ENCODE results near the gene SLC39A5. TPM values are rescaled to one million over a fixed set of nuclear protein-coding genes. Genes with fewer than 3 reads are reported as not detected.
A peak's percentile ranks its signal among the peaks of the same experiment; 100 is the strongest.
"Not testable (repeated sequence)": the region's sequence is repeated elsewhere in the genome, so short reads cannot be mapped to it uniquely, and the experiment has no call there.

SLC39A5 gene
- total RNA-seq, 1 experiment from 2014 or later: 0.87 TPM

- H3F3A ChIP-seq (ENCODE audit: insufficient read depth, low read depth): peaks cover 32% of the 10 kb centered on the region; the same call in 1 of the 2 replicates
- H3K4me3 ChIP-seq: no peak overlapping the region
- no peak overlapping the region for H3K4me2 ChIP-seq
- ChIA-PET CTCF (interaction anchor here (0.5 to 0.6 kb wide), 3 partner anchors 33 to 297 kb away, joined by 3 to 17 read pairs (median 5); no protein-coding TSS in a partner anchor), POLR2A (ENCODE audit: unreplicated experiment) (interaction anchor here (0.6 kb wide), 1 partner anchor 224 kb away, joined by 6 read pairs; no protein-coding TSS in a partner anchor)
- H4K20me1 ChIP-seq (ENCODE audit: insufficient read depth): no peaks in the 10 kb centered on the region
- intact Hi-C loops (cut with micrococcal nuclease; ENCODE audit: unreplicated experiment): no loop called here
- TF ChIP-seq CTCF (conservative IDR thresholded peaks at IDR 0.05): peak; percentile 39; the same call in 1 of the 2 replicates
- TF ChIP-seq EZH2 (IDR thresholded peaks at IDR 0.05; ENCODE audit: low read depth): no peak
- no peak overlapping the region for H3K27ac ChIP-seq
- no peaks in the 10 kb centered on the region for H3K27me3 ChIP-seq (ENCODE audit: insufficient read depth, low read depth)
- no TSS peak for BruUV-seq (replicated peaks)
- no peaks in the 10 kb centered on the region for H3K9me2 ChIP-seq (ENCODE audit: insufficient read depth)
- peaks cover 14% of the 10 kb centered on the region for H3K36me3 ChIP-seq (ENCODE audit: low read depth)
- H3K9me3 ChIP-seq (ENCODE audit: insufficient read depth, low read depth): no peaks in the 10 kb centered on the region
- H3K4me1 ChIP-seq (replicated peaks; ENCODE audit: insufficient read depth): peaks cover 4% of the 10 kb centered on the region; the same call in 1 of the 2 replicates
- H2AFZ ChIP-seq: no peak overlapping the region
- no peaks in the 10 kb centered on the region for H3K79me2 ChIP-seq (ENCODE audit: low read depth)
- DNase-seq: no peak
Observed at GRCh38 chr12:56271031-56271430, 41.2 kb downstream of the SLC39A5 start.

- peaks cover 29% of the 10 kb centered on the region; the same call in 1 of the 2 replicates for H3F3A ChIP-seq (ENCODE audit: insufficient read depth, low read depth)
- H3K27ac ChIP-seq; H3K4me3 ChIP-seq; H3K9me3 ChIP-seq (ENCODE audit: insufficient read depth, low read depth); H3K79me2 ChIP-seq (ENCODE audit: low read depth); H4K20me1 ChIP-seq (ENCODE audit: insufficient read depth); H3K4me2 ChIP-seq; H3K4me1 ChIP-seq (replicated peaks; ENCODE audit: insufficient read depth); POLR2A ChIA-PET (ENCODE audit: unreplicated experiment); intact Hi-C loops (cut with micrococcal nuclease; ENCODE audit: unreplicated experiment); H2AFZ ChIP-seq; H3K9me2 ChIP-seq (ENCODE audit: insufficient read depth); H3K27me3 ChIP-seq (ENCODE audit: insufficient read depth, low read depth); DNase-seq: not testable (repeated sequence)
- CTCF ChIA-PET: interaction anchor here (0.5 kb wide), 1 partner anchor 20 kb away, joined by 6 read pairs; no protein-coding TSS in a partner anchor
- peaks cover 14% of the 10 kb centered on the region for H3K36me3 ChIP-seq (ENCODE audit: low read depth)
- TSS peak; percentile 41 for BruUV-seq (replicated peaks)
Observed at GRCh38 chr12:56272468-56272867, 42.6 kb downstream of the SLC39A5 start.

- H3K27me3 ChIP-seq (ENCODE audit: insufficient read depth, low read depth): no peaks in the 10 kb centered on the region
- H3K9me2 ChIP-seq (ENCODE audit: insufficient read depth): no peaks in the 10 kb centered on the region
- no peak overlapping the region for H3K4me3 ChIP-seq
- TF ChIP-seq CTCF (conservative IDR thresholded peaks at IDR 0.05) (no peak), EZH2 (IDR thresholded peaks at IDR 0.05; ENCODE audit: low read depth) (no peak)
- H3K4me2 ChIP-seq: no peak overlapping the region
- H2AFZ ChIP-seq: no peak overlapping the region
- peaks cover 27% of the 10 kb centered on the region for H3K36me3 ChIP-seq (ENCODE audit: low read depth)
- CTCF ChIA-PET: no interaction called here
- H4K20me1 ChIP-seq (ENCODE audit: insufficient read depth): no peaks in the 10 kb centered on the region; the same call in 1 of the 2 replicates
- H3K4me1 ChIP-seq (replicated peaks; ENCODE audit: insufficient read depth): no peaks in the 10 kb centered on the region
- H3K9me3 ChIP-seq (ENCODE audit: insufficient read depth, low read depth): no peaks in the 10 kb centered on the region
- H3F3A ChIP-seq (ENCODE audit: insufficient read depth, low read depth): peaks cover 14% of the 10 kb centered on the region; the same call in 1 of the 2 replicates
- DNase-seq: no peak
- POLR2A ChIA-PET (ENCODE audit: unreplicated experiment): no interaction called here
- intact Hi-C loops (cut with micrococcal nuclease; ENCODE audit: unreplicated experiment): no loop called here
- H3K79me2 ChIP-seq (ENCODE audit: low read depth): no peaks in the 10 kb centered on the region
- no TSS peak for BruUV-seq (replicated peaks)
- no peak overlapping the region for H3K27ac ChIP-seq
Observed at GRCh38 chr12:56274299-56274698, 44.4 kb downstream of the SLC39A5 start.

GRCh38 chr12:56278905-56279304, 49.1 kb downstream of the SLC39A5 start:
- no peak for DNase-seq
- Histone ChIP-seq H3K4me1 (replicated peaks; ENCODE audit: insufficient read depth) (no peaks in the 10 kb centered on the region), H3K79me2 (ENCODE audit: low read depth) (no peaks in the 10 kb centered on the region), H3K4me2 (no peak overlapping the region), H2AFZ (no peak overlapping the region), H3K27me3 (ENCODE audit: insufficient read depth, low read depth) (no peaks in the 10 kb centered on the region), H3F3A (ENCODE audit: insufficient read depth, low read depth) (peaks cover 6% of the 10 kb centered on the region; the same call in 1 of the 2 replicates), H3K9me2 (ENCODE audit: insufficient read depth) (no peaks in the 10 kb centered on the region), H3K9me3 (ENCODE audit: insufficient read depth, low read depth) (no peaks in the 10 kb centered on the region), H3K36me3 (ENCODE audit: low read depth) (peaks cover 48% of the 10 kb centered on the region), H3K4me3 (no peak overlapping the region), H3K27ac (no peak overlapping the region), H4K20me1 (ENCODE audit: insufficient read depth) (no peaks in the 10 kb centered on the region; the same call in 1 of the 2 replicates)
- no peak for TF ChIP-seq EZH2 (IDR thresholded peaks at IDR 0.05; ENCODE audit: low read depth)
- BruUV-seq (replicated peaks): no TSS peak
- CTCF ChIA-PET: interaction anchor here (0.5 to 0.7 kb wide), 2 partner anchors 31 to 166 kb away, joined by 4 to 5 read pairs; no protein-coding TSS in a partner anchor
- POLR2A ChIA-PET (ENCODE audit: unreplicated experiment): no interaction called here
- intact Hi-C loops (cut with micrococcal nuclease; ENCODE audit: unreplicated experiment): no loop called here
